Spleen (tissue), 7 donors: Measurements from ENCODE around the gene TBC1D24.

Source experiments
- POLR2A ChIP-seq, 3 donors: fragments of 450-650 bp; IDR thresholded peaks; one replicate each; pipeline ENCODE4 v1.5.1; 2017; ENCODE audit warnings: antibody characterized with exemption in 3 of 3, mild to moderate bottlenecking in 1 of 3
- TF ChIP-seq, protein P1 (sequence below), 11 experiments: fragments of 200-600 bp in 7 of 11; fragments of 450-650 bp in 4 of 11; sonication (generic) in 4 of 11; IDR thresholded peaks in 8 of 11; conservative IDR thresholded peaks in 3 of 11; 1 replicate in 7 of 11; 2 replicates in 4 of 11; pipeline versions ENCODE4 v1.4.0 to v1.8.0; 2016 to 2021; ENCODE audit warnings: antibody characterized with exemption in 11 of 11, inconsistent platforms in 4 of 11, mild to moderate bottlenecking in 1 of 11
- donor health status: DM: no; HTN: no; CAD: no; lungs with moderate emphysema.
- donor health status: DM: no; HTN: no; CAD: no.
- donor health status: DM: no; HTN: no; CAD: no.

DNA sequence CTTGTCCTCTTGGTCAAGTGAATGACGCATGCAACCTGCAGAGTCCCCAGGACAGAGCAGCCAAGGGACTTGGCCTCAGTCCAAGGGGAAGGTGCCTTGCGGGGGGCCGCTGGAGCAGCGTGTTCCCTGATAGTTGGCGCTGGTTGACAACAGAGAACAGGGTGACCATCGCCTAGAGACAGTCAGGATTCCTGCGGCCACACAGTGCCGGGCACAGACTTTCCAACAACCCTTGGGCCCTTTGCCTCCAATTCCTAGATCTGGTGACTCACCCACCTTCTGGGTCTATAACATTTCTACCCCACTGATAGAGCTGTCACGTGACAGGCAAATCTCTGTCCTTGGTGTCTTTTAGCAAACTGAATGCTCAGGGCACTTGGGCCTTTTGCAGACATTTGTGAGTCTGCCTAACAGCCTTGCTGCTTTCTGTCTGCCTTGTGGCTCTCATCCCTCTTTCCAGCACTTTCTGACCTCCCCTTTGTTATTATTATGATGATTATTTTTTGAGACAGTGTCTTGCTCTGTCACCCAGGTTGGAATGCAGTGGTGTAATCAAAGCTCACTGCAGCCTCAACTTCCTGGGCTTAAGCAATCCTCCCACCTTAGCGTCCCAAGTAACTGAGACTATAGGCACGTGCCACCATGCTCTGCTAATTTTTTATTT is 26.9 kb upstream of the TBC1D24 start:
- TF ChIP-seq POLR2A (IDR thresholded peaks at IDR 0.05): no peak
- TF ChIP-seq, protein P1, sequence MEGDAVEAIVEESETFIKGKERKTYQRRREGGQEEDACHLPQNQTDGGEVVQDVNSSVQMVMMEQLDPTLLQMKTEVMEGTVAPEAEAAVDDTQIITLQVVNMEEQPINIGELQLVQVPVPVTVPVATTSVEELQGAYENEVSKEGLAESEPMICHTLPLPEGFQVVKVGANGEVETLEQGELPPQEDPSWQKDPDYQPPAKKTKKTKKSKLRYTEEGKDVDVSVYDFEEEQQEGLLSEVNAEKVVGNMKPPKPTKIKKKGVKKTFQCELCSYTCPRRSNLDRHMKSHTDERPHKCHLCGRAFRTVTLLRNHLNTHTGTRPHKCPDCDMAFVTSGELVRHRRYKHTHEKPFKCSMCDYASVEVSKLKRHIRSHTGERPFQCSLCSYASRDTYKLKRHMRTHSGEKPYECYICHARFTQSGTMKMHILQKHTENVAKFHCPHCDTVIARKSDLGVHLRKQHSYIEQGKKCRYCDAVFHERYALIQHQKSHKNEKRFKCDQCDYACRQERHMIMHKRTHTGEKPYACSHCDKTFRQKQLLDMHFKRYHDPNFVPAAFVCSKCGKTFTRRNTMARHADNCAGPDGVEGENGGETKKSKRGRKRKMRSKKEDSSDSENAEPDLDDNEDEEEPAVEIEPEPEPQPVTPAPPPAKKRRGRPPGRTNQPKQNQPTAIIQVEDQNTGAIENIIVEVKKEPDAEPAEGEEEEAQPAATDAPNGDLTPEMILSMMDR (IDR thresholded peaks at IDR 0.05 in 8 of 11, conservative IDR thresholded peaks at IDR 0.05 in 3 of 11): no peak
